HEK293T (cell line): Measurements from ENCODE around the gene BEST2.

Experiments used
- CTCF ChIA-PET: fragments of 350-600 bp; formaldehyde crosslinking; extraction: SDS; loops from one replicate; lab custom pipeline; 2021; ENCODE audit warnings: antibody characterized with exemption, inconsistent platforms; lab: Yijun Ruan, JAX
- POLR2A ChIA-PET: fragments of 350-600 bp; formaldehyde crosslinking; extraction: SDS; loops from one replicate; lab custom pipeline; 2020; ENCODE audit warnings: antibody characterized with exemption, inconsistent platforms; lab: Yijun Ruan, JAX
- DNase-seq: peaks from one replicate; pipeline ENCODE4 v3.0.0; 2012; ENCODE audit warnings: mixed read lengths; ENCODE audit errors: extremely low spot score
- ARNT ChIP-seq: fragments of 450-650 bp; IDR thresholded peaks from 2 replicates; pipeline ENCODE4 v1.6.1; 2017; ENCODE audit warnings: mild to moderate bottlenecking
- BHLHE40 ChIP-seq: fragments of 450-650 bp; IDR thresholded peaks from 2 replicates; pipeline ENCODE4 v1.6.1; 2016; ENCODE audit warnings: mild to moderate bottlenecking, moderate library complexity, borderline replicate concordance
- CTBP1 ChIP-seq: fragments of 450-650 bp; IDR thresholded peaks from 2 replicates; pipeline ENCODE4 v1.6.1; 2016; ENCODE audit warnings: borderline replicate concordance
- ELF4 ChIP-seq: fragments of 450-650 bp; IDR thresholded peaks from 2 replicates; pipeline ENCODE4 v1.6.1; 2017; ENCODE audit warnings: antibody characterized with exemption
- FOXA1 ChIP-seq: fragments of 450-650 bp; IDR thresholded peaks from 2 replicates; pipeline ENCODE4 v1.6.1; 2016; ENCODE audit warnings: mild to moderate bottlenecking
- FOXK2 ChIP-seq: fragments of 450-650 bp; IDR thresholded peaks from 2 replicates; pipeline ENCODE4 v1.6.1; 2016; ENCODE audit warnings: mild to moderate bottlenecking
- FOXM1 ChIP-seq: fragments of 450-650 bp; IDR thresholded peaks from 2 replicates; pipeline ENCODE4 v1.6.1; 2017; ENCODE audit warnings: mild to moderate bottlenecking, borderline replicate concordance
- HDGF ChIP-seq: fragments of 450-650 bp; IDR thresholded peaks from 2 replicates; pipeline ENCODE4 v1.6.1; 2017; ENCODE audit warnings: antibody characterized with exemption, borderline replicate concordance
- L3MBTL2 ChIP-seq: fragments of 450-650 bp; conservative IDR thresholded peaks from 2 replicates; pipeline ENCODE4 v1.6.1; 2016; ENCODE audit warnings: mild to moderate bottlenecking
- LEF1 ChIP-seq: fragments of 450-650 bp; IDR thresholded peaks from 2 replicates; pipeline ENCODE4 v1.6.1; 2017; ENCODE audit warnings: mild to moderate bottlenecking, borderline replicate concordance
- NFRKB ChIP-seq: fragments of 450-650 bp; IDR thresholded peaks from 2 replicates; pipeline ENCODE4 v1.6.1; 2016; ENCODE audit warnings: mild to moderate bottlenecking, moderate library complexity
- SP1 ChIP-seq: fragments of 450-650 bp; IDR thresholded peaks from 2 replicates; pipeline ENCODE4 v1.6.1; 2017
- SUZ12 ChIP-seq: fragments of 450-650 bp; IDR thresholded peaks from 2 replicates; pipeline ENCODE4 v1.6.1; 2016; ENCODE audit warnings: mild to moderate bottlenecking
- TARDBP ChIP-seq: fragments of 450-650 bp; IDR thresholded peaks from 2 replicates; pipeline ENCODE4 v1.6.1; 2016
- ZNF384 ChIP-seq: fragments of 450-650 bp; IDR thresholded peaks from 2 replicates; pipeline ENCODE4 v1.6.1; 2016
- TF ChIP-seq, protein P1 (sequence below): fragments of 450-650 bp; IDR thresholded peaks from 2 replicates; pipeline ENCODE4 v1.6.1; 2016

BEST2 gene

DNA sequence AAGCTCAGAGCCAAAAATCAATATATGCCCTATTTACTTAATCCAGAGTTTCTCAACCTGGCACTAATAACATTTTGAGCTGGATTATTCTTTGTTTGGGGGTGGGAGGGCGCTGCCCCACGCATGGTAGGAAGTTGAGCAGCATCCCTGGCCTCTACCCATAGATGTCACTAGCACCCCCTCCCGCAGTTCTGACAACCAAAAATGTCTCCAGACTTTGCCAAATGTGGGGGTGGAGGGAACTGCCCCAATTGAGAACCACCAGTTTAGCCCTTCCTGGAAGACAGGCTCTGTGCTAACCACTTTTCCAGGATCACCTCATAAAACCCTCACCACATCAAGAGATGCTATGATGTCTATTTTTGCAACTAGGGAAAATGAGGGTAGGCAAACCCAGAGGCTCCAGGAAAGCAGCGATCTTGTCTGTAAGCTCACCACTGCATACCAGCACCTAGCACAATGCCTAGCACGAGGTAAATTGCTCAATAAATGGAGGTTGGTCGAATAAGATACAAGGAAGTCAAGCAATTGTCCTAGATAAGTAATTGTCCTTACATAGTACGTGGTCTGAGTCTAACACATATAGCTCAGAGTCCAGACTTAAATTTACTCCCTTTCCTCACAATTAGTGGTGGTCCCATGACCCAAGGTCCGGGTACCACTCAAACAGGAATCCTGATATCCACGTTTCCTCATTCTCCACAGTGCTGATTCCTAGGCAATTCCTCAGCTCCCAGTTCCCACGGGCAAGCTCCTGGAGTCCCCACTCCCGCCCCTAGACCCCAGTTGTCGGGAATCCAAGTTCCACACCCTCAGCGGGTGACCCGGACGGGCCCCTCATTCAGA lies 18.0 kb upstream of the BEST2 start:
- TF ChIP-seq CTBP1 (no peak), L3MBTL2 (no peak), BHLHE40 (no peak), TARDBP (no peak), ELF4 (no peak), FOXM1 (no peak), SUZ12 (no peak), ARNT (no peak), HDGF (no peak), NFRKB (no peak), SP1 (no peak), ZNF384 (no peak), FOXA1 (no peak), LEF1 (no peak), FOXK2 (no peak)
- TF ChIP-seq, protein P1, sequence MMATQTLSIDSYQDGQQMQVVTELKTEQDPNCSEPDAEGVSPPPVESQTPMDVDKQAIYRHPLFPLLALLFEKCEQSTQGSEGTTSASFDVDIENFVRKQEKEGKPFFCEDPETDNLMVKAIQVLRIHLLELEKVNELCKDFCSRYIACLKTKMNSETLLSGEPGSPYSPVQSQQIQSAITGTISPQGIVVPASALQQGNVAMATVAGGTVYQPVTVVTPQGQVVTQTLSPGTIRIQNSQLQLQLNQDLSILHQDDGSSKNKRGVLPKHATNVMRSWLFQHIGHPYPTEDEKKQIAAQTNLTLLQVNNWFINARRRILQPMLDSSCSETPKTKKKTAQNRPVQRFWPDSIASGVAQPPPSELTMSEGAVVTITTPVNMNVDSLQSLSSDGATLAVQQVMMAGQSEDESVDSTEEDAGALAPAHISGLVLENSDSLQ, result no peak
- ChIA-PET CTCF (interaction anchor here (0.6 to 1.7 kb wide), 5 partner anchors 12 to 509 kb away, joined by 3 to 8 read pairs (median 4); no protein-coding TSS in a partner anchor), POLR2A (interaction anchor here (0.6 to 6.1 kb wide), 15 partner anchors 11 to 213 kb away, joined by 3 to 133 read pairs (median 3); partner anchors contain the start of genes JUNB, RAD23A and TNPO2)
- DNase-seq, result no peak

DNA sequence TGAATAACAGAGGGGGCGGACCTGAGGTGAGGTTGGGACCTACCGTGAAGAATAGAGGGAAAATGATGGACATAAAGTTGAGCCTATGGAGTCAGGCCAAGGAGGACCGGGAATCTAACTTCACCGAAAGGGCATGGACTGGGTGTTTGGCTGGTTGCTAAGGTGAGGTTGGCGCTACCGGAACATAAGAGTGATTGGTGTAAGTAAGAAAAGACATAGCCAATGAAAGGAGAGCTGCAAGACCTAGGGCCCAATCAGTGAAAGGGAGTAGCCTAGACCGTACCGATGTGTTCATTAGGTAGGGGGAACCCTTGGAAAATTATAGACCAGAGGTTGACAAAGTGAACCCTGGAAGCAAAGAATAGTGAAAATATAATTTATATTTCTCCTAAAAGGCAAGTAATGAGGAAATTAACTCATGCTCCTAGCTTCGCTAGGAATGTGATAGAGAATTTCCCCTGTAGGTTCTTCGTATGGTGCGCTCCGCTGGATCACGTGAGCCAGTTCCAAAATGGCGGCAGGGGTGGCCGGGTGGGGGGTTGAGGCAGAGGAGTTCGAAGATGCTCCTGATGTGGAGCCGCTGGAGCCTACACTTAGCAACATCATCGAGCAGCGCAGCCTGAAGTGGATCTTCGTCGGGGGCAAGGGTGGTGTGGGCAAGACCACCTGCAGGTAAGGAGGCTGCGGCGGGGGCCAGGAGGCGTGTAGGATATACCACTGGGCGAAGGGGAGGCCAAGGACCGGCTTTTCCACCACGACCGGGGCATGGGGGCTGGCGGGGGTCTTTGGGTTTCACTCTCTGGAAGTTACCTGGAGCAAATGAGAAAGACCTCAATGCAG lies 14.4 kb upstream of the BEST2 start, which contains the start of gene GET3:
Gene GET3, plus strand, starts transcription at position 503 of the 840 bp plus-strand sequence. Its CDS starts 9 bp downstream, at position 512.
- DNase-seq, result peak; percentile 91
- ChIA-PET POLR2A (interaction anchor here (0.7 to 6.1 kb wide), 15 partner anchors 8 to 69 kb away, joined by 3 to 133 read pairs (median 6); partner anchors contain the start of genes BEST2, FBXW9, JUNB and RNASEH2A), CTCF (interaction anchor here (0.8 to 1.5 kb wide), 2 partner anchors 20 kb away, joined by 4 to 5 read pairs; no protein-coding TSS in a partner anchor)
- TF ChIP-seq ELF4 (peak; percentile 78), SUZ12 (no peak), FOXM1 (no peak), NFRKB (peak; percentile 76), BHLHE40 (peak; percentile 87), SP1 (no peak), ZNF384 (no peak), LEF1 (no peak), L3MBTL2 (peak; percentile 61)
- TF ChIP-seq, protein P1, result peak; percentile 98

DNA sequence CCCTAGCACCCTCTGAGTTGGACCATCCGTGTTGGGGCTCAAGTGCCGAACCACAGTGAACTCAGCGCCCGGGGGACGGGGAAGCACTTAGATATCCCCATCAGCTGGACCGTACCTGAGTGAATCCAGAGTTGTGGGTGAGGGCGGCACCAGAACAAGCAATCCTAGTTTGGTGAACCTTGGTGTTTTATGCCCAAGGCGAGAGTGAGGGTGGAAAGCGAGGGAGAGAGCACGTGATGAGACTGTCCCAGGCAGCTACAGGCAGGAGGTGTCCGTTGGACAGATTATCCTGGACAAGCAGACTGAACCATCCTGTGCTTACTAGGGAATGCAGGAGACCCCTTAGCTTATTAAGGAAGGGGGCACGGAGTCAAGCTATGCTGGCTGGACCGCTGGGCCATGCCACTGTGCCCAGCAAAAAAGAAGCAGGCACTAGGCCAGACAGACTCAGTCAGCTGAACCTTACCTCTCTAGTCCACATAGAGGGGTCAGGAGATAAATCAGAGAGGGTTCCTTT lies 13.7 kb upstream of the BEST2 start:
- CTCF ChIA-PET, result no interaction called here
- no peak for TF ChIP-seq FOXA1
- no peak for TF ChIP-seq SP1
- no peak for TF ChIP-seq FOXK2
- TF ChIP-seq NFRKB, result no peak
- TF ChIP-seq ELF4, result no peak
- no peak for TF ChIP-seq SUZ12
- no peak for TF ChIP-seq ARNT
- TF ChIP-seq BHLHE40, result no peak
- DNase-seq, result no peak
- POLR2A ChIA-PET, result interaction anchor here (0.7 to 6.1 kb wide), 3 partner anchors 15 to 42 kb away, joined by 3 to 133 read pairs (median 9); partner anchors contain the start of genes FBXW9 and TNPO2

DNA sequence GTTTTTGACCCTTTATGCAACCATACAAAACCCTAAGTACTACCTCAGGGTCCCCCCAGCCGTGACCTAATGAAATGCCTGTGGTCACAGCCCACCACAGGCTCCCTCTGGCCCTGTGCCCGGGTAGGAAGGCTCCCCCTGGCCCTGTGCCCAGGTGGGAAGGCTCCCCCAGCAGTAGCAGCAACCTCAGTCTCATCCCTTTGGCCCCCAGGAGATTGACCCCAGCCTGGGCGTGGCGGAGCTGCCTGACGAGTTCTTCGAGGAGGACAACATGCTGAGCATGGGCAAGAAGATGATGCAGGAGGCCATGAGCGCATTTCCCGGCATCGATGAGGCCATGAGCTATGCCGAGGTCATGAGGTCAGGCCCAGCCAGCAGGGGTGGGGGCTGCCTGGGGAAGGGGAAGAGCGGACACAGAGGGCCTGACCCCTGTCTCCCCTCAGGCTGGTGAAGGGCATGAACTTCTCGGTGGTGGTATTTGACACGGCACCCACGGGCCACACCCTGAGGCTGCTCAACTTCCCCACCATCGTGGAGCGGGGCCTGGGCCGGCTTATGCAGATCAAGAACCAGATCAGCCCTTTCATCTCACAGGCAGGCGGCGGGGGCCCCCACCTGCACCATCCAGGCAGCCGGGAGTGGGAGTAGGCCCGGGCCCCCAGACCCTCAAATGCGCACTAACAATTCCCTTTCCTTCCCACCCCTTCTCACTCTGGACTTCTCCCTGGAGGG lies 6.3 kb upstream of the BEST2 start:
- ChIA-PET POLR2A (interaction anchor here (0.7 to 1.8 kb wide), 3 partner anchors 9 to 22 kb away, joined by 3 to 5 read pairs (median 3); partner anchors contain the start of gene TRIR), CTCF (interaction anchor here (1.1 kb wide), 1 partner anchor 15 kb away, joined by 3 read pairs; no protein-coding TSS in a partner anchor)
- TF ChIP-seq SUZ12, result no peak
- TF ChIP-seq SP1, result no peak
- no peak for TF ChIP-seq ELF4
- TF ChIP-seq L3MBTL2, result no peak
- no peak for TF ChIP-seq FOXK2
- no peak for TF ChIP-seq NFRKB
- TF ChIP-seq LEF1, result no peak
- no peak for TF ChIP-seq CTBP1
- TF ChIP-seq FOXA1, result no peak
- TF ChIP-seq HDGF, result no peak
- TF ChIP-seq, protein P1, result no peak
- TF ChIP-seq TARDBP, result no peak
- TF ChIP-seq BHLHE40, result no peak
- no peak for DNase-seq
